HEK293T (cell line): Measurements from ENCODE around the gene VWC2L.

Experiments
- CTCF ChIA-PET: fragments of 350-600 bp; formaldehyde crosslinking; extraction: SDS; loops from one replicate; lab custom pipeline; 2021; ENCODE audit warnings: antibody characterized with exemption, inconsistent platforms; lab: Yijun Ruan, JAX
- POLR2A ChIA-PET: fragments of 350-600 bp; formaldehyde crosslinking; extraction: SDS; loops from one replicate; lab custom pipeline; 2020; ENCODE audit warnings: antibody characterized with exemption, inconsistent platforms; lab: Yijun Ruan, JAX
- DNase-seq: peaks from one replicate; pipeline ENCODE4 v3.0.0; 2012; ENCODE audit warnings: mixed read lengths; ENCODE audit errors: extremely low spot score
- ARNT ChIP-seq: fragments of 450-650 bp; IDR thresholded peaks from 2 replicates; pipeline ENCODE4 v1.6.1; 2017; ENCODE audit warnings: mild to moderate bottlenecking
- BHLHE40 ChIP-seq: fragments of 450-650 bp; IDR thresholded peaks from 2 replicates; pipeline ENCODE4 v1.6.1; 2016; ENCODE audit warnings: mild to moderate bottlenecking, moderate library complexity, borderline replicate concordance
- CTBP1 ChIP-seq: fragments of 450-650 bp; IDR thresholded peaks from 2 replicates; pipeline ENCODE4 v1.6.1; 2016; ENCODE audit warnings: borderline replicate concordance
- ELF4 ChIP-seq: fragments of 450-650 bp; IDR thresholded peaks from 2 replicates; pipeline ENCODE4 v1.6.1; 2017; ENCODE audit warnings: antibody characterized with exemption
- FOXA1 ChIP-seq: fragments of 450-650 bp; IDR thresholded peaks from 2 replicates; pipeline ENCODE4 v1.6.1; 2016; ENCODE audit warnings: mild to moderate bottlenecking
- FOXK2 ChIP-seq: fragments of 450-650 bp; IDR thresholded peaks from 2 replicates; pipeline ENCODE4 v1.6.1; 2016; ENCODE audit warnings: mild to moderate bottlenecking
- FOXM1 ChIP-seq: fragments of 450-650 bp; IDR thresholded peaks from 2 replicates; pipeline ENCODE4 v1.6.1; 2017; ENCODE audit warnings: mild to moderate bottlenecking, borderline replicate concordance
- HDGF ChIP-seq: fragments of 450-650 bp; IDR thresholded peaks from 2 replicates; pipeline ENCODE4 v1.6.1; 2017; ENCODE audit warnings: antibody characterized with exemption, borderline replicate concordance
- L3MBTL2 ChIP-seq: fragments of 450-650 bp; conservative IDR thresholded peaks from 2 replicates; pipeline ENCODE4 v1.6.1; 2016; ENCODE audit warnings: mild to moderate bottlenecking
- LEF1 ChIP-seq: fragments of 450-650 bp; IDR thresholded peaks from 2 replicates; pipeline ENCODE4 v1.6.1; 2017; ENCODE audit warnings: mild to moderate bottlenecking, borderline replicate concordance
- NFRKB ChIP-seq: fragments of 450-650 bp; IDR thresholded peaks from 2 replicates; pipeline ENCODE4 v1.6.1; 2016; ENCODE audit warnings: mild to moderate bottlenecking, moderate library complexity
- SP1 ChIP-seq: fragments of 450-650 bp; IDR thresholded peaks from 2 replicates; pipeline ENCODE4 v1.6.1; 2017
- SUZ12 ChIP-seq: fragments of 450-650 bp; IDR thresholded peaks from 2 replicates; pipeline ENCODE4 v1.6.1; 2016; ENCODE audit warnings: mild to moderate bottlenecking
- TARDBP ChIP-seq: fragments of 450-650 bp; IDR thresholded peaks from 2 replicates; pipeline ENCODE4 v1.6.1; 2016
- ZNF384 ChIP-seq: fragments of 450-650 bp; IDR thresholded peaks from 2 replicates; pipeline ENCODE4 v1.6.1; 2016
- TF ChIP-seq, protein P1 (sequence below): fragments of 450-650 bp; IDR thresholded peaks from 2 replicates; pipeline ENCODE4 v1.6.1; 2016

Gene VWC2L

DNA sequence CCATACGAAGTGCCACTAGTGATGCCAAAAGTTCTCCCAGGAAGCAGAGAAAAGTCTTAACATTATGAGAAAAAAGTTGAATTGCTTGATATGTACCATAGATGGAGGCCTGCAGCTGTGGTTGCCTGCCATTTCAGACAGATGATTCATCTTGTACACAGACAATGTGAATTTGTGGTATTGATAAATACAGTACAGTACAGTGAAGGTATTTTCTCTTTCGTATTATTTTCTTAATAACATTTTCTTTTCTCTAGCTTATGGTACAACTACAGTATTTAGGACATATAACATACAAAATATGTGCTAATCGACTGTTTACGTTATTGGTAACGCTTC is 33.6 kb upstream of the VWC2L start:
- TF ChIP-seq FOXA1 (no peak), LEF1 (no peak), CTBP1 (no peak), NFRKB (no peak), ZNF384 (no peak), FOXM1 (no peak), TARDBP (no peak), ELF4 (no peak), HDGF (no peak), SUZ12 (no peak), L3MBTL2 (no peak)
- DNase-seq, result no peak
- ChIA-PET CTCF (no interaction called here), POLR2A (no interaction called here)

DNA sequence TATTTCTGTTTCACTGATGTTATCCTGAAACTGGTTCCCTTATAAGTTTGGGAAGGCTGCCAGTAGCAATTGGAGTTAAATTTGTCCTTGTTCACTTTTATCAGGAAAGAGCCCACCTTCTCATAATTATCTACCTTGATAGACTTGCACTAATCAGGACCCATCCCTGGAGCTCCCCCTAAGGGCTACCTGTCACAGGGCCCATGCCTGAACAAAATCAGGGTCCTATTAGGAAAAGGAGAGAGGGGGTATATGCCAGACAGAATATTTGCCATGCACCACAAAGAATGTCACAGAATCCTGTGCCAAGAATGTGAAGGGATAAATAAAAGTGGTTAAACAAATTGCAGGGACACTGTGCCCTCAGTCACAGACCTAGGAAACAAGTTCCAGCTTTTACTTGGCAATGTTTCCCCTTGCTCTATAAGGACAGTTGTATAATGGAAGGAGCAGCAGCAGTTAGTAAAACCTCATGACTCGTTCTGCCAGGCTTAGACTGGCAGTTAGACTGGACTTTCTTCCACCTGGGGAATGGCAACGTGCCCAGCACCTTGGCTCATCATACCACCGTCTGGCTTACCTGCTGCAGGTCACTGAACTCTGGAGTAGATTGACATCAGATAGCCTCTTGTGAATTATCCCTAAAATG is 32.3 kb upstream of the VWC2L start:
- TF ChIP-seq L3MBTL2 (no peak), TARDBP (no peak), FOXK2 (no peak), FOXM1 (no peak), HDGF (no peak), FOXA1 (no peak), ZNF384 (no peak), SUZ12 (no peak), ARNT (no peak), LEF1 (no peak), ELF4 (no peak), CTBP1 (no peak), NFRKB (no peak)
- TF ChIP-seq, protein P1, sequence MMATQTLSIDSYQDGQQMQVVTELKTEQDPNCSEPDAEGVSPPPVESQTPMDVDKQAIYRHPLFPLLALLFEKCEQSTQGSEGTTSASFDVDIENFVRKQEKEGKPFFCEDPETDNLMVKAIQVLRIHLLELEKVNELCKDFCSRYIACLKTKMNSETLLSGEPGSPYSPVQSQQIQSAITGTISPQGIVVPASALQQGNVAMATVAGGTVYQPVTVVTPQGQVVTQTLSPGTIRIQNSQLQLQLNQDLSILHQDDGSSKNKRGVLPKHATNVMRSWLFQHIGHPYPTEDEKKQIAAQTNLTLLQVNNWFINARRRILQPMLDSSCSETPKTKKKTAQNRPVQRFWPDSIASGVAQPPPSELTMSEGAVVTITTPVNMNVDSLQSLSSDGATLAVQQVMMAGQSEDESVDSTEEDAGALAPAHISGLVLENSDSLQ, result no peak
- CTCF ChIA-PET, result interaction anchor here (0.6 kb wide), 1 partner anchor 394 kb away, joined by 3 read pairs; no protein-coding TSS in a partner anchor
- DNase-seq, result no peak
- POLR2A ChIA-PET, result no interaction called here

DNA sequence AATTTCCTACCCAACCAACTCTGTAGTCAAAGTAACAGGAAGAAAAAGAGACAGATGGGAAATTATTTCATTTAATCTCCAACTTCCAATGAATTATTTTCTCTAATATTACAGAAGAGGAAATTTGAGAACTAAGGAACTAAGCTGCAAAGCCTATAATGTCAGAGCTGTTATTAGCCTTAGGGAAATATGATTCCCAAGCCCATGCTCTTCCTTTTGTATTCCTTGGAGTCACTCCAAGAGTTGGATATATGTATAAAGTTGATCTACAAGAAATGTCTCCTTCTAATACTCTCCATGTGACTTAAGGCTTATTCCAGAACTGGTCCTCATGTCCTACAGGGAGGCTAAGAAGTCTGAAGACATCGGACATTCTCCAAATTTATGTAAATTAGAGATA is 31.6 kb upstream of the VWC2L start:
- CTCF ChIA-PET, result no interaction called here
- no peak for DNase-seq
- no peak for TF ChIP-seq LEF1
- TF ChIP-seq ARNT, result no peak
- no peak for TF ChIP-seq TARDBP
- TF ChIP-seq BHLHE40, result no peak
- TF ChIP-seq, protein P1, result no peak
- TF ChIP-seq ELF4, result no peak
- TF ChIP-seq HDGF, result no peak
- no peak for TF ChIP-seq SP1
- TF ChIP-seq L3MBTL2, result no peak
- no peak for TF ChIP-seq CTBP1
- no peak for TF ChIP-seq ZNF384
- no peak for TF ChIP-seq FOXM1
- TF ChIP-seq FOXK2, result no peak
- TF ChIP-seq FOXA1, result no peak
- no peak for TF ChIP-seq NFRKB
- no peak for TF ChIP-seq SUZ12
- POLR2A ChIA-PET, result no interaction called here

DNA sequence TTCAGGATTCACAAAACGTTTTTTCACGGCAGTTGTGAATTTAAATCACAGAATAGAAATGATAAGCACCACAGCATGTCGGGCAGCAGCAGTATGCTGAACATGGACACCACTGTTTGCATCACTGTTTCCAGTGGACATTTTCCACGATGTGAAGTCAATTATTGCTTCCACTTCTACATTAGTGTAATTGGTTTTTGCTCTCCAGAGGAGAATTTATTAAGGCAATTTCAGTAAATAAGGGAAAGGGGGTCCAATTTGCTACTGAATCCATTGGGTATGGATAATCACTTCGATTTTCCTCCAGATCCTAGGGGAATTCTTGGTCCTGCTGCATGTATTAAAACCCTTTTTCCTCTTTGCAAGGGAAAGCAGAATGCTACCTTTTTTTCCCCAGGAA is 30.2 kb upstream of the VWC2L start:
- TF ChIP-seq CTBP1 (no peak), L3MBTL2 (no peak), SUZ12 (no peak), HDGF (no peak), ZNF384 (no peak), FOXM1 (no peak), NFRKB (no peak), ARNT (no peak), FOXA1 (no peak), SP1 (no peak), FOXK2 (no peak), TARDBP (no peak), LEF1 (no peak), BHLHE40 (no peak), ELF4 (no peak)
- TF ChIP-seq, protein P1, result no peak
- DNase-seq, result no peak
- ChIA-PET CTCF (no interaction called here), POLR2A (no interaction called here)

DNA sequence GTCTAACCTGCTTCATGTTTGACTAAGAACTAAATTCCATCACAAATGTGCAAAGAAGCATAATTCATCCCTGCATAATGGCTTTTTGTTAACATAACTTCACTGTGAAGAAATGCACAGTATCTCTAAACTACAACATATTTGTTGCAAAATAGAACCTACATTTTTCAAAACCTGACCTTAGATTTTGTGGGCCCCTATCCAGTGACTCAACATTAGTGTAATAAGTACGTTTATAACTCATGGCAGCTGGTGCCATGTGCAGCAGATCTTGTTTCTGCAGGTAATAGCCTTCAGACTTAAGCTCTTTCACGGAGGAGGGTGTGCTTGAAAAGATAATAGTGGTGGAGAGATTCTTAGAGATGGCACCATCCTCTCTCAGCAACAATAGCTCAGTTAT is 28.6 kb upstream of the VWC2L start:
- TF ChIP-seq NFRKB, result no peak
- TF ChIP-seq BHLHE40, result no peak
- no peak for TF ChIP-seq SP1
- no peak for TF ChIP-seq ZNF384
- no peak for TF ChIP-seq ARNT
- DNase-seq, result no peak
- ChIA-PET CTCF (no interaction called here), POLR2A (no interaction called here)

DNA sequence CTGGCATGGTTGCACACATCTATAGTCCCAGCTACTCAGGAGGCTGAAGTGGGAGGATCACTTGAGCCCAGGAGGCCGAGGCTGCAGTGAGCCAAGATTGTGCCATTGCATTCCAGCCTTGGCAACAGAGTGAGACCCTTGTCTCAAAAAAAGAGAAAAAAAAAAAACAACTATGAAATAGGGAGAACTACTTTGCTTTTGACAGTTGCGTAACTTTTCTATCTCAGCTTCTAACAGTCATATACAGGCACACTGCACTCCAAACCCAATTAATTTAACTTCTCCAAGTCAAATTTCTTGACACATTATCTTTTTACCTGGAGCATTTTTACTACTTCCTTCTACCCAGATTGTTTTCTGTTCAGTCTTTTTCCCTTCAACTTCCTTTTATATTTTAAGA is 24.1 kb upstream of the VWC2L start:
- no peak for DNase-seq
- ChIA-PET POLR2A (no interaction called here), CTCF (no interaction called here)
- no peak for TF ChIP-seq CTBP1
- TF ChIP-seq NFRKB, result no peak
- TF ChIP-seq SUZ12, result no peak
- TF ChIP-seq ELF4, result no peak
- TF ChIP-seq BHLHE40, result no peak
- no peak for TF ChIP-seq SP1
- no peak for TF ChIP-seq FOXM1
- no peak for TF ChIP-seq LEF1
- TF ChIP-seq FOXA1, result no peak
- TF ChIP-seq L3MBTL2, result no peak
- no peak for TF ChIP-seq ARNT
- no peak for TF ChIP-seq FOXK2
- no peak for TF ChIP-seq HDGF
- TF ChIP-seq ZNF384, result no peak
- no peak for TF ChIP-seq TARDBP
- TF ChIP-seq, protein P1, result no peak
